ENCODE measurements around the gene TTC1.

DNA sequence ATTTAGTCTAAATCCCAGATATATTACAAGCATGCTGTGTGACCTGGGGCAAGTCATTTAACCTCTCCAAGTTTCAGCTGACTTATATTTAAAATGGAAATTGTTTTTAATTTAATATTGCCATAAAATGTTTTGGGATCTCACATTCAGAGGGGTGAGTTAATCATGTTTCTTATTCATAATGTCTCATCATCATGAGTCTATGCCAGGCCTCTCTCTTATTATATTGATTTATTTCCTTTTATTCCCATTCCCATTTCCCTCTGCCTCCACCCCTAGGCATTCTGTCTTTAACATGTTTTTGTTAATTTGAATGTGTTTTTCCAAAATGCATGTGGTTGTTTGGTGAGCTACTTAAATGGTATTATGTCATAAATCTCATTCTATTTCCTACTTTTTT, 39.0 kb upstream of the TTC1 start:
- TF ChIP-seq CTCF (IDR thresholded peaks at IDR 0.05), result no peak
- TF ChIP-seq POLR2A (IDR thresholded peaks at IDR 0.05), result no peak

Data from heart left ventricle (tissue), 13 donors.